Fibroblast of lung (primary cell): ENCODE measurements around the gene RIMS4. TPM values are rescaled to one million over a fixed set of nuclear protein-coding genes. Genes with fewer than 3 reads are reported as not detected.

Experiments
- DNase-seq, 2 donors: peaks; one replicate each; pipeline versions ENCODE4 v3.0.0 to v3.0.0-alpha.2; 2010; ENCODE audit warnings: low read depth in 2 of 2
- H2AFZ ChIP-seq: 2 replicates; pipeline ENCODE4 v1.5.1; 2012; ENCODE audit warnings: low read length, control low read depth, inconsistent platforms
- H3K27ac ChIP-seq: 2 replicates; pipeline ENCODE4 v1.5.1; 2011; ENCODE audit warnings: low read length, control low read depth; ENCODE audit not compliant: insufficient read depth
- H3K27me3 ChIP-seq: 2 replicates; pipeline ENCODE4 v1.5.1; 2011; ENCODE audit warnings: mild to moderate bottlenecking, low read length; ENCODE audit not compliant: control insufficient read depth, insufficient read depth
- H3K36me3 ChIP-seq: 2 replicates; pipeline ENCODE4 v1.5.1; 2011; ENCODE audit warnings: low read length; ENCODE audit not compliant: control insufficient read depth, insufficient read depth
- H3K4me1 ChIP-seq: 2 replicates; pipeline ENCODE4 v1.5.1; 2011; ENCODE audit warnings: low read length; ENCODE audit not compliant: control insufficient read depth, insufficient read depth; ENCODE audit errors: extremely low read depth
- H3K4me2 ChIP-seq: 2 replicates; pipeline ENCODE4 v1.5.1; 2011; ENCODE audit warnings: low read length, control low read depth; ENCODE audit not compliant: insufficient read depth; ENCODE audit errors: extremely low read depth
- H3K4me3 ChIP-seq, 4 experiments: fragments of 200-600 bp in 1 of 4; sonication (generic) in 1 of 4; replicated peaks in 1 of 4; 2 replicates each; pipeline ENCODE4 v1.5.1; 2011 to 2016; ENCODE audit warnings: low read length in 4 of 4, low read depth in 3 of 4, mild to moderate bottlenecking in 3 of 4, control low read depth in 2 of 4, inconsistent platforms in 1 of 4, mixed read lengths in 1 of 4; ENCODE audit not compliant: insufficient read depth in 1 of 4; ENCODE audit errors: control extremely low read depth in 1 of 4
- H3K79me2 ChIP-seq: 2 replicates; pipeline ENCODE4 v1.5.1; 2012; ENCODE audit warnings: mild to moderate bottlenecking, low read length, inconsistent platforms; ENCODE audit not compliant: control insufficient read depth, insufficient read depth
- H3K9ac ChIP-seq: 2 replicates; pipeline ENCODE4 v1.5.1; 2011; ENCODE audit warnings: mild to moderate bottlenecking, low read length, control low read depth; ENCODE audit not compliant: insufficient read depth
- H3K9me3 ChIP-seq: 2 replicates; pipeline ENCODE4 v1.5.1; 2012; ENCODE audit warnings: low read depth, low read length; ENCODE audit not compliant: control insufficient read depth, insufficient read depth
- H4K20me1 ChIP-seq: 2 replicates; pipeline ENCODE4 v1.5.1; 2011; ENCODE audit warnings: low read length; ENCODE audit not compliant: control insufficient read depth, insufficient read depth; ENCODE audit errors: extremely low read depth
- CTCF ChIP-seq, 2 donors: IDR thresholded peaks in 1 of 2; conservative IDR thresholded peaks in 1 of 2; 1 replicate in 1 of 2; 2 replicates in 1 of 2; pipeline ENCODE4 v1.5.1; 2011 to 2012; ENCODE audit warnings: low read length in 2 of 2, control low read depth in 1 of 2, inconsistent platforms in 1 of 2, low read depth in 1 of 2, mild to moderate bottlenecking in 1 of 2
- EZH2 ChIP-seq: IDR thresholded peaks from 2 replicates; pipeline ENCODE4 v1.5.1; 2012; ENCODE audit warnings: low read length, control low read depth, mild to moderate bottlenecking; ENCODE audit errors: missing control alignments
- polyA plus RNA-seq, 2 donors: library from polyadenylated mRNA; depleted of rRNA in 1 of 2; stranded (reverse) in 1 of 2; unstranded in 1 of 2; fragments of >200 nt; gene quantifications; 2 replicates each; pipeline ENCODE4 v1.2.1, GENCODE V29; 2011 to 2012; ENCODE audit warnings: missing spikeins in 1 of 2
- total RNA-seq: library from RNA; depleted of rRNA; stranded (reverse); fragments of >200 nt; gene quantifications from 2 replicates; pipeline ENCODE4 v1.2.1, GENCODE V29; 2014

RIMS4 gene
- total and polyA plus RNA-seq, 2 donors (not counting 1 experiment from before 2014, with no cell fraction given) = under 0.01 to 0.03 TPM

- Histone ChIP-seq H3K27me3 (peaks cover 3% of the 10 kb centered on the region), H3K36me3 (no peaks in the 10 kb centered on the region), H3K4me3 (no peak overlapping the region), H3K79me2 (no peaks in the 10 kb centered on the region), H3K4me2 (no peak overlapping the region), H3K4me1 (no peaks in the 10 kb centered on the region), H4K20me1 (peaks cover 2% of the 10 kb centered on the region), H3K9ac (no peak overlapping the region), H3K9me3 (no peaks in the 10 kb centered on the region), H2AFZ (no peak overlapping the region), H3K27ac (no peak overlapping the region)
- TF ChIP-seq EZH2 (no peak), CTCF (conservative IDR thresholded peaks at IDR 0.05 in 1 of 2, IDR thresholded peaks at IDR 0.05 in 1 of 2; ENCODE audit: low read depth in 1 of 2, low read length in 2 of 2) (no peak)
- no peak for DNase-seq
These were observed 29.2 kb downstream of the RIMS4 start for GRCh38 chr20:44781118-44781517.

GRCh38 chr20:44780226-44780625 is 30.1 kb downstream of the RIMS4 start:
- H3K4me3 ChIP-seq = no peak overlapping the region
- no peak overlapping the region for H3K27ac ChIP-seq
- H3K79me2 ChIP-seq = no peaks in the 10 kb centered on the region
- H3K36me3 ChIP-seq = no peaks in the 10 kb centered on the region
- H3K27me3 ChIP-seq = peaks cover 3% of the 10 kb centered on the region
- no peaks in the 10 kb centered on the region for H3K4me1 ChIP-seq
- no peaks in the 10 kb centered on the region for H3K9me3 ChIP-seq
- peaks cover 2% of the 10 kb centered on the region for H4K20me1 ChIP-seq
- no peak overlapping the region for H3K9ac ChIP-seq
- H3K4me2 ChIP-seq = no peak overlapping the region
- no peak overlapping the region for H2AFZ ChIP-seq
- DNase-seq = peak; percentile 51 to 64
- TF ChIP-seq EZH2 = no peak
- no peak for TF ChIP-seq CTCF (conservative IDR thresholded peaks at IDR 0.05 in 1 of 2, IDR thresholded peaks at IDR 0.05 in 1 of 2; ENCODE audit: low read depth in 1 of 2, low read length in 2 of 2)

- H3K4me2 ChIP-seq = no peak overlapping the region
- no peaks in the 10 kb centered on the region for H4K20me1 ChIP-seq
- DNase-seq = peak; percentile 23
These were observed 33.4 kb downstream of the RIMS4 start for GRCh38 chr20:44776980-44777379.

More at GRCh38 chr20:44776980-44777379, 33.4 kb downstream of the RIMS4 start:
- H2AFZ ChIP-seq = no peak overlapping the region
- no peaks in the 10 kb centered on the region for H3K79me2 ChIP-seq
- peaks cover 6% of the 10 kb centered on the region for H3K27me3 ChIP-seq
- H3K4me1 ChIP-seq = no peaks in the 10 kb centered on the region
- H3K9me3 ChIP-seq = no peaks in the 10 kb centered on the region
- no peak overlapping the region for H3K27ac ChIP-seq
- TF ChIP-seq EZH2 (no peak), CTCF (conservative IDR thresholded peaks at IDR 0.05 in 1 of 2, IDR thresholded peaks at IDR 0.05 in 1 of 2; ENCODE audit: low read depth in 1 of 2, low read length in 2 of 2) (no peak)
- no peak overlapping the region for H3K9ac ChIP-seq
- H3K4me3 ChIP-seq = no peak overlapping the region
- H3K36me3 ChIP-seq = no peaks in the 10 kb centered on the region
